ENCODE results near the gene HDAC9.

The HDAC9 gene

GRCh38 chr7:18553605-18554003 lies 58.1 kb downstream of the HDAC9 start:
- no peak for DNase-seq
- H3K27me3 ChIP-seq (ENCODE audit: insufficient read depth, low read length, poor library complexity): no peaks in the 10 kb centered on the region
- no peaks in the 10 kb centered on the region for H3K36me3 ChIP-seq (ENCODE audit: insufficient read depth, low read length)
- H3K9me3 ChIP-seq (ENCODE audit: insufficient read depth, low read length, severe bottlenecking): no peaks in the 10 kb centered on the region
- H3K27ac ChIP-seq (ENCODE audit: low read length): no peak overlapping the region
- no peak overlapping the region for H3K4me2 ChIP-seq (ENCODE audit: insufficient read depth, low read length)
- no peaks in the 10 kb centered on the region for H3K79me2 ChIP-seq (ENCODE audit: insufficient read depth, low read length)
- H4K20me1 ChIP-seq (ENCODE audit: insufficient read depth, low read length): no peaks in the 10 kb centered on the region
- H3K9ac ChIP-seq (ENCODE audit: low read depth, low read length): no peak overlapping the region
- H2AFZ ChIP-seq (ENCODE audit: low read depth, low read length): no peak overlapping the region
- H3K4me1 ChIP-seq (ENCODE audit: insufficient read depth, low read length): no peaks in the 10 kb centered on the region
- no peak for TF ChIP-seq CTCF (IDR thresholded peaks at IDR 0.05; ENCODE audit: borderline replicate concordance, extremely low read depth, low read length, poor library complexity, severe bottlenecking)
- TF ChIP-seq EZH2 (IDR thresholded peaks at IDR 0.05; ENCODE audit: borderline replicate concordance, low read depth, low read length, severe bottlenecking): no peak
- no peak for ATAC-seq (ENCODE audit: insufficient read depth, low read depth)
- no peak overlapping the region for H3K4me3 ChIP-seq (ENCODE audit: low read depth in 1 of 2, low read length in 2 of 2)

- H3K36me3 ChIP-seq (ENCODE audit: insufficient read depth, low read length): no peaks in the 10 kb centered on the region
- no peak overlapping the region for H3K9ac ChIP-seq (ENCODE audit: low read depth, low read length)
- no peaks in the 10 kb centered on the region for H3K4me1 ChIP-seq (ENCODE audit: insufficient read depth, low read length)
- H4K20me1 ChIP-seq (ENCODE audit: insufficient read depth, low read length): no peaks in the 10 kb centered on the region
- ATAC-seq (ENCODE audit: insufficient read depth, low read depth) (no peak), DNase-seq (no peak)
- H3K27ac ChIP-seq (ENCODE audit: low read length): no peak overlapping the region
- H3K27me3 ChIP-seq (ENCODE audit: insufficient read depth, low read length, poor library complexity): no peaks in the 10 kb centered on the region
- H2AFZ ChIP-seq (ENCODE audit: low read depth, low read length): no peak overlapping the region
- TF ChIP-seq EZH2 (IDR thresholded peaks at IDR 0.05; ENCODE audit: borderline replicate concordance, low read depth, low read length, severe bottlenecking) (no peak), CTCF (IDR thresholded peaks at IDR 0.05; ENCODE audit: borderline replicate concordance, extremely low read depth, low read length, poor library complexity, severe bottlenecking) (no peak)
- no peaks in the 10 kb centered on the region for H3K9me3 ChIP-seq (ENCODE audit: insufficient read depth, low read length, severe bottlenecking)
- H3K79me2 ChIP-seq (ENCODE audit: insufficient read depth, low read length): no peaks in the 10 kb centered on the region
- no peak overlapping the region for H3K4me3 ChIP-seq (ENCODE audit: low read depth in 1 of 2, low read length in 2 of 2)
- no peak overlapping the region for H3K4me2 ChIP-seq (ENCODE audit: insufficient read depth, low read length)
Observed at GRCh38 chr7:18555120-18555519, 59.6 kb downstream of the HDAC9 start.

- H3K9ac ChIP-seq (ENCODE audit: low read depth, low read length): no peak overlapping the region
- H4K20me1 ChIP-seq (ENCODE audit: insufficient read depth, low read length): no peaks in the 10 kb centered on the region
- no peak overlapping the region for H3K4me3 ChIP-seq (ENCODE audit: low read depth in 1 of 2, low read length in 2 of 2)
- no peak overlapping the region for H3K4me2 ChIP-seq (ENCODE audit: insufficient read depth, low read length)
- H3K36me3 ChIP-seq (ENCODE audit: insufficient read depth, low read length): no peaks in the 10 kb centered on the region
- H3K79me2 ChIP-seq (ENCODE audit: insufficient read depth, low read length): no peaks in the 10 kb centered on the region
- no peaks in the 10 kb centered on the region for H3K9me3 ChIP-seq (ENCODE audit: insufficient read depth, low read length, severe bottlenecking)
- no peaks in the 10 kb centered on the region for H3K27me3 ChIP-seq (ENCODE audit: insufficient read depth, low read length, poor library complexity)
- TF ChIP-seq CTCF (IDR thresholded peaks at IDR 0.05; ENCODE audit: borderline replicate concordance, extremely low read depth, low read length, poor library complexity, severe bottlenecking) (no peak), EZH2 (IDR thresholded peaks at IDR 0.05; ENCODE audit: borderline replicate concordance, low read depth, low read length, severe bottlenecking) (no peak)
- no peak overlapping the region for H3K27ac ChIP-seq (ENCODE audit: low read length)
- DNase-seq (no peak), ATAC-seq (ENCODE audit: insufficient read depth, low read depth) (no peak)
- H2AFZ ChIP-seq (ENCODE audit: low read depth, low read length): no peak overlapping the region
- no peaks in the 10 kb centered on the region for H3K4me1 ChIP-seq (ENCODE audit: insufficient read depth, low read length)
Observed at GRCh38 chr7:18555968-18556367, 60.4 kb downstream of the HDAC9 start.

- ATAC-seq (ENCODE audit: insufficient read depth, low read depth): no peak
- Histone ChIP-seq H4K20me1 (ENCODE audit: insufficient read depth, low read length) (no peaks in the 10 kb centered on the region), H3K4me2 (ENCODE audit: insufficient read depth, low read length) (no peak overlapping the region), H2AFZ (ENCODE audit: low read depth, low read length) (no peak overlapping the region), H3K9ac (ENCODE audit: low read depth, low read length) (no peak overlapping the region), H3K4me1 (ENCODE audit: insufficient read depth, low read length) (no peaks in the 10 kb centered on the region), H3K4me3 (ENCODE audit: low read depth in 1 of 2, low read length in 2 of 2) (no peak overlapping the region), H3K36me3 (ENCODE audit: insufficient read depth, low read length) (no peaks in the 10 kb centered on the region), H3K79me2 (ENCODE audit: insufficient read depth, low read length) (no peaks in the 10 kb centered on the region), H3K27ac (ENCODE audit: low read length) (no peak overlapping the region), H3K9me3 (ENCODE audit: insufficient read depth, low read length, severe bottlenecking) (no peaks in the 10 kb centered on the region), H3K27me3 (ENCODE audit: insufficient read depth, low read length, poor library complexity) (no peaks in the 10 kb centered on the region)
- DNase-seq: no peak
- no peak for TF ChIP-seq CTCF (IDR thresholded peaks at IDR 0.05; ENCODE audit: borderline replicate concordance, extremely low read depth, low read length, poor library complexity, severe bottlenecking)
- no peak for TF ChIP-seq EZH2 (IDR thresholded peaks at IDR 0.05; ENCODE audit: borderline replicate concordance, low read depth, low read length, severe bottlenecking)
Observed at GRCh38 chr7:18558503-18558902, 63.0 kb downstream of the HDAC9 start.

Measured in DND-41 (cell line).